Calu3 (cell line): Measurements from ENCODE around the gene ACOXL. TPM values are rescaled to one million over a fixed set of nuclear protein-coding genes. Genes with fewer than 3 reads are reported as not detected.

Experiments used
- BruUV-seq: library from RNA; stranded (reverse); fragments of 400-500 nt; replicated peaks from 2 replicates; lab custom pipeline; 2021; lab: Mats Ljungman, UMichigan
- CTCF ChIA-PET: fragments of 300-600 bp; sonication (Branson Sonifier 250); formaldehyde crosslinking; loops from one replicate; lab custom pipeline; 2022; ENCODE audit warnings: antibody characterized with exemption; lab: Charles Lee
- DNase-seq: peaks from one replicate; pipeline ENCODE4 v3.0.0; 2022
- H3K27ac Mint-ChIP-seq: one replicate; pipeline ENCODE4 v1.8.0; 2022; ENCODE audit warnings: mixed read lengths; ENCODE audit not compliant: unreplicated experiment
- H3K27me3 Mint-ChIP-seq: one replicate; pipeline ENCODE4 v1.8.0; 2022; ENCODE audit warnings: mixed read lengths; ENCODE audit not compliant: unreplicated experiment
- H3K36me3 Mint-ChIP-seq: one replicate; pipeline ENCODE4 v1.8.0; 2022; ENCODE audit warnings: mild to moderate bottlenecking, moderate library complexity, mixed read lengths; ENCODE audit not compliant: insufficient read depth, unreplicated experiment
- H3K4me1 Mint-ChIP-seq: one replicate; pipeline ENCODE4 v1.8.0; 2022; ENCODE audit warnings: mild to moderate bottlenecking, low read depth, mixed read lengths; ENCODE audit not compliant: unreplicated experiment
- H3K4me3 Mint-ChIP-seq: one replicate; pipeline ENCODE4 v1.8.0; 2022; ENCODE audit warnings: mild to moderate bottlenecking, low read depth, moderate library complexity, mixed read lengths; ENCODE audit not compliant: unreplicated experiment
- H3K9me3 Mint-ChIP-seq: one replicate; pipeline ENCODE4 v1.8.0; 2022; ENCODE audit warnings: low read depth, mixed read lengths; ENCODE audit not compliant: unreplicated experiment
- CTCF ChIP-seq: fragments of 200-600 bp; IDR thresholded peaks from one replicate; pipeline ENCODE4 v1.8.0; 2022; ENCODE audit warnings: antibody characterized with exemption; ENCODE audit not compliant: unreplicated experiment
- intact Hi-C: fragments of 100-400 bp; cut with micrococcal nuclease; formaldehyde crosslinking; loops from one replicate; pipeline ENCODE4 v1.10.0; 2022; ENCODE audit not compliant: unreplicated experiment
- total RNA-seq: library from RNA; stranded (reverse); gene quantifications from 2 replicates; pipeline ENCODE4 v1.2.3, GENCODE V29; 2022

Gene ACOXL
- total RNA-seq, 1 experiment from 2014 or later: 2.7 TPM

GRCh38 chr2:110933420-110933819 lies 201.0 kb downstream of the ACOXL start:
- Mint-ChIP-seq H3K9me3 (peaks cover 7% of the 10 kb centered on the region), H3K36me3 (no peaks in the 10 kb centered on the region), H3K4me3 (no peak overlapping the region), H3K4me1 (no peaks in the 10 kb centered on the region), H3K27me3 (peaks cover 34% of the 10 kb centered on the region), H3K27ac (no peak overlapping the region)
- BruUV-seq: no TSS peak
- DNase-seq: no peak
- TF ChIP-seq CTCF: no peak
- intact Hi-C loops: no loop called here
- CTCF ChIA-PET: interaction anchor here (0.6 kb wide), 1 partner anchor 79 kb away, joined by 4 read pairs; no protein-coding TSS in a partner anchor

- Mint-ChIP-seq H3K4me3 (no peak overlapping the region), H3K27me3 (peaks cover 36% of the 10 kb centered on the region), H3K9me3 (peaks cover 2% of the 10 kb centered on the region), H3K4me1 (no peaks in the 10 kb centered on the region), H3K27ac (no peak overlapping the region), H3K36me3 (no peaks in the 10 kb centered on the region)
- no peak for TF ChIP-seq CTCF
- BruUV-seq: no TSS peak
- intact Hi-C loops: no loop called here
- CTCF ChIA-PET: no interaction called here
- DNase-seq: no peak
Measured at GRCh38 chr2:110934948-110935347, 202.6 kb downstream of the ACOXL start.

DNA sequence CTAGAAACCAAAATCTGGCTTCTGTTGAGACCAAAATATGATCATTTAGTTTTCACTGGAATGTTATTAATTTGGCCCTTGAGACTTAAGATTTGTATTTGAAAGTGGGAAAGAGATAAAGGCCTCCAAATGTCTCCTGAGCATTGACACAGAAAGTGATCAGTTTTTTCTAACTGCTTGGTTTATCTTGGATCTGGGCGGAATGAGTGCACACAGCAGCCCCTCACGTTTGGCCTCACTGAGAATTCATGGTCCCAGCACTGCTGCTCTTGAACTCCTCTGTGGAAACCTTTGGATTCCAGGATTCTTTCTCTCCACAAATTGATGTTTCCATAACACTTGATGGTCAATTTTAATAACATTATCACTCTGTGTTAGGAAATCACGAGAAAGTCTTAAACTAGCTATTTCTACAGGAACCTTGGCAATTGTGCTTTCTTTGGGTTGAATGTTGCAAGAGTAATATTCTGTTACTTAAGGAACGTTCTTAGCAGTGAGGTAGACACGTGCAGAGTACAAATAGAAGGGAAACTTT lies 208.1 kb downstream of the ACOXL start:
- H3K36me3 Mint-ChIP-seq: no peaks in the 10 kb centered on the region

DNA sequence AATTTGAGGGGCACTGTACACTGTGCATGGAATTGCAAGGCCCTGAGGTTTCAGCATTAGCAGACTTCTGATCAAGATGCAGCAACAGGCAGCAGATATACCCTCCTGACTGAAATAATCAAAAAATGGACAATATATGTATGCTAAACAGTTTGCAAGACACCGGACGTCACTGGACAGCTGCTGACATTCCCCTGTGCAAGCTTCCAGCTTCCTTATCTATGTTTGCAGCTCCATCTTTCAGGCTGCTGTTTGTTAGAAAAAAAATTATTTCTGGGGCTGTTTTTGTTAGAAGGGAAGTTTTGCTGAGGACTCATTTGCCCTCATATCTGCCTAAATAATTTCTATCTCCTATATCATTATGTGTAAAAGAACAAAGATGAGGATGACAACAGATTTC lies 208.9 kb downstream of the ACOXL start:
- no peak for DNase-seq
- Mint-ChIP-seq H3K27ac (no peak overlapping the region), H3K9me3 (no peaks in the 10 kb centered on the region), H3K27me3 (peaks cover 27% of the 10 kb centered on the region), H3K4me1 (no peaks in the 10 kb centered on the region), H3K36me3 (no peaks in the 10 kb centered on the region), H3K4me3 (no peak overlapping the region)
- intact Hi-C loops: no loop called here
- TF ChIP-seq CTCF: no peak
- no TSS peak for BruUV-seq
- CTCF ChIA-PET: no interaction called here

More for the DNA sequence above, 208.1 kb downstream of the ACOXL start:
- Mint-ChIP-seq H3K27me3 (peaks cover 33% of the 10 kb centered on the region), H3K9me3 (no peaks in the 10 kb centered on the region), H3K4me1 (no peaks in the 10 kb centered on the region), H3K27ac (no peak overlapping the region), H3K4me3 (no peak overlapping the region)
- intact Hi-C loops: no loop called here
- BruUV-seq: no TSS peak
- no peak for TF ChIP-seq CTCF
- DNase-seq: no peak
- CTCF ChIA-PET: no interaction called here
